Natural killer cell (primary cell): ENCODE results near the gene CLECL1. TPM values are rescaled to one million over a fixed set of nuclear protein-coding genes. Genes with fewer than 3 reads are reported as not detected.

Source experiments
- ATAC-seq, 3 donors: fragments of 150-1000 bp in 2 of 3; fragments of 200-7000 bp in 1 of 3; cut with Tn5 transposase; 1 replicate in 1 of 3; 2 replicates in 2 of 3; pipeline ENCODE4 v1.10.0; 2021; ENCODE audit warnings: mild to moderate bottlenecking in 2 of 3, moderate library complexity in 2 of 3
- DNase-seq, 2 donors: peaks; one replicate each; pipeline versions ENCODE4 v3.0.0 to v3.0.0-alpha.2; 2013 to 2021; ENCODE audit warnings: mixed read lengths in 1 of 2
- H3K27ac ChIP-seq: one replicate; pipeline ENCODE4 v1.5.1; 2013; ENCODE audit warnings: mild to moderate bottlenecking, low read length
- H3K27me3 ChIP-seq: one replicate; pipeline ENCODE4 v1.6.1; 2013; ENCODE audit warnings: low read length; ENCODE audit not compliant: control insufficient read depth, insufficient read depth
- H3K36me3 ChIP-seq: one replicate; pipeline ENCODE4 v1.6.1; 2013; ENCODE audit warnings: low read length; ENCODE audit not compliant: control insufficient read depth, insufficient read depth
- H3K4me1 ChIP-seq: one replicate; pipeline ENCODE4 v1.6.1; 2013; ENCODE audit warnings: low read length; ENCODE audit not compliant: control insufficient read depth, insufficient read depth
- H3K4me3 ChIP-seq: one replicate; pipeline ENCODE4 v1.5.1; 2013; ENCODE audit warnings: low read length
- H3K9me3 ChIP-seq: one replicate; pipeline ENCODE4 v1.6.1; 2013; ENCODE audit warnings: low read length; ENCODE audit not compliant: control insufficient read depth, insufficient read depth
- H3K27ac Mint-ChIP-seq, 2 donors: one replicate each; pipeline ENCODE4 v1.8.0; 2022; ENCODE audit warnings: mild to moderate bottlenecking in 2 of 2, mixed read lengths in 2 of 2, moderate library complexity in 1 of 2
- H3K27me3 Mint-ChIP-seq, 2 donors: one replicate each; pipeline ENCODE4 v1.8.0; 2022; ENCODE audit warnings: low read depth in 2 of 2, mixed read lengths in 2 of 2
- H3K36me3 Mint-ChIP-seq: one replicate; pipeline ENCODE4 v1.8.0; 2022; ENCODE audit warnings: mixed read lengths
- H3K4me1 Mint-ChIP-seq, 2 donors: one replicate each; pipeline ENCODE4 v1.8.0; 2022; ENCODE audit warnings: mixed read lengths in 2 of 2
- H3K4me3 Mint-ChIP-seq: one replicate; pipeline ENCODE4 v1.8.0; 2022; ENCODE audit warnings: mild to moderate bottlenecking, moderate library complexity, mixed read lengths
- H3K9me3 Mint-ChIP-seq, 2 donors: one replicate each; pipeline ENCODE4 v1.8.0; 2022; ENCODE audit warnings: mixed read lengths in 2 of 2
- WGBS: methylation state at CpG from one replicate; pipeline ENCODE4 v1.1.7; 2013; ENCODE audit warnings: missing lambda C conversion rate; ENCODE audit not compliant: insufficient coverage; 5-methylcytosine and 5-hydroxymethylcytosine counted together
- intact Hi-C: fragments of 100-400 bp; cut with micrococcal nuclease; formaldehyde crosslinking; loops from one replicate; pipeline ENCODE4 v1.14.2; 2022
- total RNA-seq, 4 donors: library from RNA; stranded (reverse); fragments of 120-200 nt in 1 of 4; gene quantifications; one replicate each; pipeline versions ENCODE4 v1.2.3 to v1.2.4, GENCODE V29; 2013 to 2022
- TF ChIP-seq, protein P1 (sequence below): fragments of 200-600 bp; IDR thresholded peaks from one replicate; pipeline ENCODE4 v1.8.0; 2022; ENCODE audit warnings: antibody characterized with exemption

The CLECL1 gene
- total RNA-seq, 3 donors from 2014 or later (not counting 1 experiment from before 2014, with no cell fraction given): 0.64 to 1.5 (median 0.72) TPM

DNA sequence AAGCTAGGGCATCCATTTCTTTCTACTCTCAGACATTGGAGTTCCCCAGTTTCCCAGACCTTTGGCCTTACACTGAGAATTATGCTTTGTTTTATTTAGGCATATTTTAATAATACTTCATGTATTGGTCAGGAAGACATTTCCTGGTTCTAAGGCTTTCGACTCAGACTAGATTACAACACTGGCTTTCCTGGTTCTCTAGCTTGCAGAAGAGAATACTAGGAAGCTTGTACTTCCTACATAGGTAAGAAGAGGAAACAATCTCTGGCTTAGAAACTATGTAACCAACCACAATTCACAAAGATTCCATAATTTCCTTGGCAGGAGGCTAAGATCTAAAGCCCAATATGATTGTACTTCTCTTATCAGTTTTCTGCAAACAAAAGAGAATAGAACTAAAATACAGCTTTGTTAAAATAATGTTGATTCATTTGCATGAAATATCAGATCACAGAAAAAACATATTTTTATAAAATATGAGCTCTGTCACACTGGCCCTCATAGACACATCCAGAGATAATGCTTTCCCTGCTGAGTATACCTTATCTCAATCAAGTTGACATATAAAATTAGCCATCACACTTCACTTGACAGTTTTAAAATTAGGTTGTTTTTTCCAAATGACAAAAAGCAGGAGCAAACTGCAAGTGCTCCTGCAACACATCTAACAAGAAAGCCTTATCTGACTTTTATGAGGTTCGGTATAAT, 32.8 kb downstream of the CLECL1 start:
- intact Hi-C loops: loop anchor here (5.0 kb wide), 1 partner anchor 53 kb away; no protein-coding TSS in a partner anchor
- peaks cover 0 to 7% of the 10 kb centered on the region in 2 donors for H3K9me3 Mint-ChIP-seq

DNA sequence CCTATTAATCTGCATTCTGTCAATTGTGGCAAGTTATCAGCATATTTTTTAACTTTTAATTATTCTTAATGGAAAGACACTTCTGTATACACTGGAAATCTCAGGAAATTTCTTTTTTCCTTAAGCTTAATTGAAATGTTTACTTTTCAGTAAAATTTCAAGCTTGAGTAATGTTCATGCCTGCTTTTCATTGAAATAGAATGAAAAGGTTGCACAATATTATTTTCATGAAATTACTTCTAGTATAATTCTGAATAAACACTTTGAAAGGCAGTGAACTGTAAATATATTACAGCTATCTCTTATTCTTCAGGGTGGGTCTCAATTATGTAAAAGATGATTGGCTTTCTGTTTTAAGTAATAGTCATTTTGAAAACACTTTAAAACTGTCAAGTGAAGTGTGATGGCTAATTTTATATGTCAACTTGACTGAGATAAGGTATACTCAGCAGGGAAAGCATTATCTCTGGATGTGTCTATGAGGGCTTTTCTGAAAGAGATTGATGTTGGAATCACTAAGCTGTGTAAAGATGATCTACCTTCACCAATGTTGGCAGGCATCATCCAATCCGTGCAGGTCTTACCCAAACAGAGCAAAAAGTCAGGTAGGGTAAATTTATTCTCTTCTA, 33.5 kb downstream of the CLECL1 start:
- Mint-ChIP-seq H3K27ac (peak overlapping the region; percentile 89 to 92), H3K4me1 (peaks cover 43 to 52% of the 10 kb centered on the region in 2 donors), H3K4me3 (no peak overlapping the region), H3K27me3 (no peaks in the 10 kb centered on the region), H3K9me3 (peaks cover 0 to 6% of the 10 kb centered on the region in 2 donors), H3K36me3 (peaks cover 29% of the 10 kb centered on the region)
- Histone ChIP-seq H3K36me3 (peaks cover 20% of the 10 kb centered on the region), H3K4me3 (no peak overlapping the region), H3K27ac (no peak overlapping the region), H3K4me1 (peaks cover 16% of the 10 kb centered on the region), H3K27me3 (no peaks in the 10 kb centered on the region), H3K9me3 (peaks cover 2% of the 10 kb centered on the region)
- WGBS: 100% methylated on average over 1 of the region's 1 CpG
- TF ChIP-seq, protein P1, sequence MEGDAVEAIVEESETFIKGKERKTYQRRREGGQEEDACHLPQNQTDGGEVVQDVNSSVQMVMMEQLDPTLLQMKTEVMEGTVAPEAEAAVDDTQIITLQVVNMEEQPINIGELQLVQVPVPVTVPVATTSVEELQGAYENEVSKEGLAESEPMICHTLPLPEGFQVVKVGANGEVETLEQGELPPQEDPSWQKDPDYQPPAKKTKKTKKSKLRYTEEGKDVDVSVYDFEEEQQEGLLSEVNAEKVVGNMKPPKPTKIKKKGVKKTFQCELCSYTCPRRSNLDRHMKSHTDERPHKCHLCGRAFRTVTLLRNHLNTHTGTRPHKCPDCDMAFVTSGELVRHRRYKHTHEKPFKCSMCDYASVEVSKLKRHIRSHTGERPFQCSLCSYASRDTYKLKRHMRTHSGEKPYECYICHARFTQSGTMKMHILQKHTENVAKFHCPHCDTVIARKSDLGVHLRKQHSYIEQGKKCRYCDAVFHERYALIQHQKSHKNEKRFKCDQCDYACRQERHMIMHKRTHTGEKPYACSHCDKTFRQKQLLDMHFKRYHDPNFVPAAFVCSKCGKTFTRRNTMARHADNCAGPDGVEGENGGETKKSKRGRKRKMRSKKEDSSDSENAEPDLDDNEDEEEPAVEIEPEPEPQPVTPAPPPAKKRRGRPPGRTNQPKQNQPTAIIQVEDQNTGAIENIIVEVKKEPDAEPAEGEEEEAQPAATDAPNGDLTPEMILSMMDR: no peak
- intact Hi-C loops: no loop called here
- ATAC-seq: no peak
- DNase-seq: no peak

More for the DNA sequence above, 32.8 kb downstream of the CLECL1 start:
- ATAC-seq: no peak
- Histone ChIP-seq H3K27ac (no peak overlapping the region), H3K4me1 (peaks cover 16% of the 10 kb centered on the region), H3K4me3 (no peak overlapping the region), H3K27me3 (no peaks in the 10 kb centered on the region), H3K36me3 (peaks cover 13% of the 10 kb centered on the region), H3K9me3 (peaks cover 2% of the 10 kb centered on the region)
- TF ChIP-seq, protein P1: no peak
- Mint-ChIP-seq H3K4me3 (no peak overlapping the region), H3K4me1 (peaks cover 43 to 55% of the 10 kb centered on the region in 2 donors), H3K27me3 (no peaks in the 10 kb centered on the region), H3K36me3 (peaks cover 23% of the 10 kb centered on the region), H3K27ac (peak overlapping the region; percentile 89 to 92)
- no peak for DNase-seq
- 95% methylated on average over 1 of the region's 2 CpGs for WGBS

DNA sequence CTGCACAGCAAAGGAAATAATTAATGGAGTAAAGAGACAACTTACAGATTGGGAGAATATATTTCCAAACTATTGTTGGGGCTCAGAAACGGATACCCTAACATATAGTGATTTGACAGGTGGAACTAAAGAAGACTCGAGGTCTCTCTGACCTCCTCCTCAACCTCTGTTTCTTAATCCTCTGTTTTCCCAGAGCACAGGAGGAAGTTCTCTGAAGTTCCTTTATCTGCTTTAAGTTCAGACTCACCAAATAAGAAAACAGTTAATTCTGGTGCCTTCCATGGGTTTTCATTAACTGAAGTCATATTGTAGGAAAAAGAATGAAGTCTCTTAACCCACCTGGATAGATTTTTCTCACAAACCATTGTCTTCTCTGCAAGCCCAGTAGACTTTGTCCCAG, 34.2 kb downstream of the CLECL1 start:
- peaks cover 30% of the 10 kb centered on the region for H3K36me3 Mint-ChIP-seq
- ATAC-seq (no peak), DNase-seq (no peak)
- H3K27ac Mint-ChIP-seq: peak overlapping the region; percentile 89 to 92
- intact Hi-C loops: no loop called here
- Histone ChIP-seq H3K27me3 (no peaks in the 10 kb centered on the region), H3K27ac (no peak overlapping the region), H3K36me3 (peaks cover 27% of the 10 kb centered on the region), H3K4me1 (peaks cover 16% of the 10 kb centered on the region), H3K9me3 (peaks cover 2% of the 10 kb centered on the region), H3K4me3 (no peak overlapping the region)
- no peaks in the 10 kb centered on the region for H3K27me3 Mint-ChIP-seq
- TF ChIP-seq, protein P1: no peak
- H3K4me1 Mint-ChIP-seq: peaks cover 43 to 50% of the 10 kb centered on the region in 2 donors
- 83% methylated on average over 1 of the region's 2 CpGs for WGBS
- H3K9me3 Mint-ChIP-seq: peaks cover 0 to 6% of the 10 kb centered on the region in 2 donors
- H3K4me3 Mint-ChIP-seq: no peak overlapping the region
